Stimulated activated CD4-positive, alpha-beta T cell treated with anti-CD3 and anti-CD28 coated beads, Interleukin-2, amount 100 ng/mL, for 4 hours (primary cell): ENCODE results near the gene ABHD14A.

ENCODE experiments used
- DNase-seq: peaks from one replicate; pipeline ENCODE4 v3.0.0-alpha.2; 2020; ENCODE audit warnings: low read depth

ABHD14A gene

DNA sequence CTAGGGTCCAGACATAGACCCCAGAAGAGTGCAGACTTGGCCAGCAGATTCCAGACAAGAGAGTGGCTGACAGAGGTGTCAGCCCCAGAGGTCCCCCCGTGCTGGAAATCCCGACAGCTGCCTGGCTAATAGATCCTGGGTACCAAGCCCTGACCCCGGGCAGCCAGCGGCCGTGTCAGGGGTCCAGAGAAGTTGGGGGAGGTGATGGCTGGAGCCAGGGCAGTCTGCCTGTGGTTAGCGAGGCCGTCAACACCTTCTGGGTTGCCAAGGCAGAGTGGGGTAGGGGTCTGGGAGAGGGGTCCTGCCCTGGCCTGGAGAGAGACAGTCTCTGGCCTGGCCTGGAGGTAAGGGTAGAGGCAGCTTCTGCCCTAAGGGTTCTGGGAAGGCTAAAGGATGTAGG, 45.9 kb downstream of the ABHD14A start:
- no peak for DNase-seq

DNA sequence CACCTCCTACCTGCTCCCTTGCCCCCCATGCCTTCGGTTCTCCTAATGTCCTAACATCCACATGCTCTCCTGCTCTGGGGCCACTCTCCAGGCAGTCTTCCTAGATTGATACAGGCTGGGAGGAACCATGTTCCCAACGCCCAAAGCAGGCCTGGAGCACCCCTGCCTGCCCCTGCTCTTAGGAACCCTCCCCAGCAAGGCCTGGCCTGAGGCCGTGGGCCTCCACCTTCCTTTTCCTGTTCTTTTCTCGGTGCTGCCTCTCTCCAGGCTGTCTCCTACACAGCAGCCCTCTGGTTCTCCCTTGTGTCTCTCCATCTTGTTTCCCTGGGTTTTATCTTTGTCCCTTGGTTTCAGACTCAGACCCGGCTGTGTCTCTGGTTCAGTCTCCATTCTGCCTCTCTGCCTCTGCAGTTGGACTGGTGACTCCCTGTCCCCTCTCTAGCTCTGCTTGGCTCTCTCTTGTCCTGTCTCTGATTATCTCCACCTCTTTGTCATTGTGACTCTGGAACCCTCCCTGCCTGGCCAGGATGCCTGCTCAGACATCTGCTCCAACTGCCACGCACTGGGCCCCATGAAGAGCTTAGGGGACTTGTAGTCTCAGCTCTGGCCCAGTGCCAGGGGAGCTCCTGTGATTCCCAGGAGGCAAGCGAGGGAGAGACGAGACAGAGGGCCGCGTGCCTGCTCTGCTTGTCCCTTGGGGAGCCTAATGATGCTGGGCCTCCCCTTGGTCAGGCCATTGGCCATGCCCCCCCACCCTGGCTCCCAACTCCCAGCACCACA, 46.8 kb downstream of the ABHD14A start:
- no peak for DNase-seq

DNA sequence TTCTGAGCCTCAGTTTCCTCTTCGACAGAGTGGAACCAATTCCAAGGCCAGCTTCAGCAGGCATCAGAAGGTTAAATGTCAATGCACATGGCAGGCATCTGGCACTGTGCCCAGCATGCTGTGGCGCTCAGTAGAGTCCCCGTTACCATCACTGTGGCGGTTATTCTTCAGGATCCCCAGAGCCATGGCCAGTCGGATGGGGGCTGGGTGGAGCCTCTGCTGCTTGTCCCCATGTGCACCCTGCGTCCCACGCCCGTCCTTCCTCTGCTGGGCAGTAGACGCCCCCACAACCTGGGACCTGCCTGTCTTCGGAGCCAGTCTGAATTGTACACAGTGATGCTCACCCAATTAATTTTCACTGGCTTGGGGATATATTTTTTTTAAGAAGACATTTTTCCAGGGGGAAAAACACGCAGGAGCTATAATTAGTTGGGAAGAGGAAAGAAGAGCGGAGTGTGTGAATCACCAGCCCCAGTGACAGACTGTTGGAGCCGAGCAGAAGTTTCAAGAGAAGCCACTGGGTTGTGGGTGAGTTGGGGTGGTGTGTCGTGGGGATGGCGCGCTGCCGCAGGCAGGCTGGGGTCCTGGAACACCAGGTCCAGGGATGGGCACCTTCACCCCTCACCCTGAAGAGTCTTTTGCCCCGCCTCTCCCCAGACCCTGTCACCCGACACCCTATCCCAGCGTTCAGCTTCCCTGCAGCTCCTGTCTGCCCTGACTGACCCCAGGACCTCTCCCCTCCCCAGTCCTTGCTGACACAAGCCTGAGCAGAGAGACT, 47.6 kb downstream of the ABHD14A start:
- DNase-seq, result no peak

DNA sequence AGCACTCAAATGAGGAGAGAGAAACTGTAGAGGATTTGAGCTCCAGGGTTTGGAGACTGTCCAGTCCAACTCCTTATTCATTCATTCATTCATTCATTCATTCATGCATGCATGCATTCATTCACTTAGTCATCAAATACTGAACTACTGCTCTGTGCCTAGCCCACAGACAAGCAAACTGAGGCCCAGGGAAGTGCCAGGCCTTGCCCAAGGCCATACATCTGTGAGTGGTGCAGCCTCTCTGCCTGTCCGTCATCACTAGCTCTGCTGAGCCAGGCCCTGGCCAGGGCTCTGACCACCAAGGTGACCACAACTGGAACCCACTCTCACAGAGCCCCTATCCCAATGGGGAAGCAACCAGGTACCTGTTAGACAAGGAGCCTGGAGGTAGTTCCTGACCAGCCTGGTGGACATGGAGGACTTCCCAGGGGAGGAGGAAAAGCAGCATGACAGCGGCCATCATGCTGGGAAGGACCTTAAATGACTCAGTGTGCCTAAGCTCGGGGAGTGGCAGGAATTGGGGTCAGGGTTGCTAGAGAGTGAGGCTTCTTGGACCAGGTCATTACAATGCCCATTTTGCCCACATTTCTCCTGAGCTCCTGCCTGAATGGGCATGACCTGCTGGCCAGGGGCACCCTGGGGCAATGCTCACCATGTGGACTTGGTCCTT, 48.4 kb downstream of the ABHD14A start:
- DNase-seq, result no peak

DNA sequence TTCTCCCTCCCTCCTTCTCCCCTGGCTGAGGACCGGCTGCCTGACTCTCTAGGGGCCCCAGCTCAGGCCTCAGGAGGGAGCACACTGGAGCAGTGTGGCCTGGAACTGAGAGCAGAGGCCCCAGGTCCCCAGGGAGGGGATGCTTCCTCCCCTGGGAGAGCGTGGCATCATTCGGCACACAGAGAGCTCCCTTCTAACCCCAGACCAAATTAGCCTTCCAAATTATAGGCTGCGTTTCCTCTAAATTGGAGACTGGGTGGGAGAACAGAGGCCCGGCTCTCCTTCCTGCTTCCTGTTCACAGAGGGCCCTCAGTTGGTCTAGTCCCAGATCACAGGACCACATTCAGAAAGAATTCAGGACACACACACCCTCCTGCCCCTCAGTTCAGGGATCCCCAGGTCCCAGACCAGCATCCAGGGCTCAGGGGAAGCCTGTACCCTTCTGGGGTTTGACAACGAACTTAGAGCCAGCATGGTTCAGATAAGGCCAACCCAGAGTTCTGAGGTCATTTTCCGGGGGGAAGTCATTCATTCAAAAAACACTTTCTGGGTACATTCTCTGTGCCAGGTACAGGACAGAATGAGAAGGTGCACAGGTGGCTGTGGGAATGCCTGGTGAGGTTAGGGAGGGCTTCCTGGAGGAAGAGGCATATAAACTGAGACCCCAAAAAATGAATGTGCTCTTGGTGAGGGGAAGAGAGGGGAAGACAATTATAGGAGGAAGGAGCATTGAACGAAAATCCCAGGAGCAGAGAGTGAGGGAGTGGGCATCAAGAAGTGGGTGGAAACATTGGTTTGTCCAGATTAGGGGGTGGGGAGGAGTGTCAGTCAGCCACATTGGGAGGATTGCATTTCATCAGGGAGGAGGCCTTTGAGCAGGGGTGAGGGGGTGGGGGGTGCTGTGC, 49.2 kb downstream of the ABHD14A start:
- DNase-seq, result no peak

DNA sequence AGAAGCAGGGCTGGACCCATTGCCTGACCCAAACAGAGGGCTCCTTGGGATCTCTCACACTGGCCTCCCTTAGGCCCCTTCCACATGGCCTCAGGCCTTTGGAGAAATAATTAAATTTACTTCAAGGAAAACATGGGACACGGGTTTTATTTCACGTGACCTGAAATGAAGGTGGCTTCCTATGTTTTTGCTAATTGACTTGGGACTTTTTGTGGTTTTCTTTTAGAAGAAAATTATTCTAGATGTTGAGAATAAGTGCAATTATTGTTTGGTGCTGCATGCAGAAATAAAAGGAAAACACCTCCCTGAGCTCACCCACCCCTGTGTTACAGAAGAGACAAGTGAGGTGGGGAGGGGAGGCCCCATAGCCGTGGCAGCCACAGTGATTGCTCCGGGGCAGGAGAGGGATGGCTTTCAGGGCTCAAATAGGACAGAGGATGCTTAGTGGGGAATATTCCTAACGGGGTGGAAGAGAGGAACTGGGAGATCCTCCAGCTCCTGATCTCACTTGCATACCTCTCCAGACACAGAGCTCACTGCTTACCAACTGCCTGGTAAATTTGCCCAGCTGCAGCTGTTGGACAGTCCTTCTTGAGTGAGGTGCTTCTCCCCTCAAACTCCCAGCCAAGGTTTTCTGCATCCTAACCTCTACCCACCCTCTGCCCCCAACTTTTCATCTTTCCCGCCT, 50.0 kb downstream of the ABHD14A start:
- no peak for DNase-seq

DNA sequence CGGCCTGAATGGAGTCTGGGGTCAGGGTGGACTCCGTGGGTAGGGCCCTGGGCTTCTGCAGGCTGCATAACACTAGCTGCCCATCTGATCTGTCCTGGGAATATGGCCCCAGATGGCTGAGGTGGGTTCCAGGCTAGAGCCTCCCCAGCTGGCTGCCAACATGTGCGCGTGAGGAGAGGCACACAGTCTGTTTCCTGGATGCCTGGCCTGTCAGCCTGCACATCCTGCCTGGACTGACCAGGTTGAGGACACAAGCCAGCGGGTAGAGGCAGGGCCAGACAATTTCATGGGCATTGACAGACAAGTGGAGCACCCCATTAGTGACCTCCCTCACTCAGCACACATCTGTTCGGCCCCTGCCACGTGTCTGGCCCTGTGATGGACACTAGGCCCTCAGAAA, 50.6 kb downstream of the ABHD14A start:
- DNase-seq, result no peak

DNA sequence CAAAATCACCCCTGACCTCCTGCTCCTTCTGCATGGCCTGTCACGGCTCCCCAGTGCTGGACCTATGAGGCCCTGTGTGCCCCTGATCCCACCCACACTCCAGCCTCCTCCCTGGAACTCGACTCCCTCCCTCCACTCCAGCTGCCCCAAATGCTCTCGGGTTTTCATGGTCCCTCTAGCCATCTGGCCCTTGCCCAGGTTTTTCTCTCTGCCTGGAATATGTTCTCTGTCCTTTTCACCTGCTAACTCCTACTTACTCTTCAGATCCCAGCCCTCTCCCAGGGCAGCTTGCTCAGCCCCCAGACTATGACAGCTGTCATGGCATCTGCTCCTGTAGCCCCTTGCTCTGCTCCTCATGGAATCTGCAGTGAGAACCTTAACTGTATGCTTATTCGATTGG, 51.2 kb downstream of the ABHD14A start:
- no peak for DNase-seq

DNA sequence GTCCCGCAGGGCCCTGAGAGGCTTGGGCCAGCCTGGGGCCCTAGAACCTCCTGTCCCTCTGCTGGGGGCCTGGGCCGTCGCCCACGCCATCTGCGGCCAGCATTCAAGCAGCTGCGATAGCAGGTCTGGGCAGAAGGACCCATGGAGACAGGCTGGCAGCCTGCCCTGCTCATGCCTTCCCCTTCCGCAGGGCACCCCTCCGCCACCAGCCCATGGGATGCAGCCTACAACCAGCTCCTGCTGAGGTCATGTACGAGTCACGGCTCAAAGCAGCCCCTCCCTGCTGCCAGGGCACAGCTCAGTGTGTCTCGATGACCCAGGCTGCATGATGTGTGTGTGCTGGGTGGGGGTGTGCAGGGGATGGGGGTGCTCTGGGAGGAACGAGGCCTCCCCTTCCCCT, 53.7 kb downstream of the ABHD14A start:
- no peak for DNase-seq

DNA sequence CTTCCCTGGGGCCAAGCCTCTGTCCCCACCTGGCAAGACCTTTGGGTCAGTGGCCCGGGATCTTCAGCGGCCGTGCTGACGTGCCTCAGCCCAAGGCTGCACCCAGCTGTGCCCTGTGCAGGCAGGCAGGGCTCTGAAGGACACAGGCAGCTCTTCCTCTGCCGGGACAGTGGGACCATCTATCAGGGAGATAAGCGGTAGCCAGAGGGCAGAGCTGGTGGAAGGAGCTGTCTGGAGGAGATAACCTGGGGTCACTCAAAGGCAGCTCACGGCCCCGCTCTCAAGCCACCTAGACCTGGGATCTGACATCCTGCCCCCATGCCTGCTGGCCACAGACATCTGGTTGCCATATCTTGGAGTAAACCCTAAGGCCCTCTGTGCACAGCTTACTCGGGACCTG, 54.2 kb downstream of the ABHD14A start:
- no peak for DNase-seq

DNA sequence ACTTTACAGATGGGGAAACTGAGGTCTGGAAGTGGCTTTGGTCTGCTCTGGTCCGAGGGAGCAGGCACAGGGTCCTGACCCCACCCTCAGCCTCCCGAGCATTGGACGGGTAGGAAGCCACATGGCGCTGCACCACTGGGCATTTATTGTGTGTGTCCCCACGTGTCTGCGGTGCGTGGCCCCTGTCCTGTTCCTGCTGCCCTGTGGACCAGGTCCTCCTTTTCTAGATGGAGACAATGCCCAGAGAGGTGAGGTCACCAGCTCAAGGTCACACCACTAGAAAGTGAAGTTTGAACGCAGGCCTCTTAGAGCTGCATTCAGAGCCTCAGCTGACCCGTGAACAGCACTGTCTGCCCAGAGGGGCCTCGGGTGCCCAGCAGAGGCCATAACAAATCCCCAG, 54.7 kb downstream of the ABHD14A start:
- no peak for DNase-seq
